GM12878 (cell line): ENCODE data around the gene TMEM120B. TPM values are rescaled to one million over a fixed set of nuclear protein-coding genes. Genes with fewer than 3 reads are reported as not detected.

Source experiments
- SP1 ChIP-seq: IDR thresholded peaks from one replicate; pipeline ENCODE4 v1.6.1; 2011; ENCODE audit warnings: low read depth, low read length
- polyA plus RNA-seq, 11 experiments: library from polyadenylated mRNA; depleted of rRNA in 4 of 11; unstranded in 6 of 11; stranded (reverse) in 5 of 11; fragments of >200 nt; fragmentation: Nextera tagmentation in 4 of 11; fragmentation: Illumina TruSeq in 1 of 11; extraction: Ambion mirVana in 4 of 11; extraction: Trizol in 1 of 11; gene quantifications; 1 replicate in 1 of 11; 2 replicates in 10 of 11; pipeline versions ENCODE4 v1.2.1 to v1.2.3, GENCODE V29; 2011 to 2016; ENCODE audit warnings: inconsistent platforms in 2 of 11, missing spikeins in 2 of 11, low read depth in 1 of 11
- total RNA-seq, 4 experiments: library from RNA; depleted of rRNA in 3 of 4; stranded (reverse); fragments of >200 nt in 3 of 4; fragmentation: Illumina TruSeq in 1 of 4; extraction: Trizol in 1 of 4; gene quantifications; 2 replicates each; pipeline versions ENCODE4 v1.2.1 to v1.2.3, GENCODE V29; 2013 to 2021
- TF ChIP-seq, protein P1 (sequence below): fragments of 450-650 bp; IDR thresholded peaks from 2 replicates; pipeline ENCODE4 v1.6.1; 2016; ENCODE audit warnings: mild to moderate bottlenecking, moderate library complexity, borderline replicate concordance
- TF ChIP-seq, protein P2 (sequence below): fragments of 150-350 bp; IDR thresholded peaks from 2 replicates; pipeline ENCODE4 v1.6.1; 2016; ENCODE audit warnings: low read depth, low read length

TMEM120B gene
- total and polyA plus RNA-seq, 10 of the 15 experiments (the other 5 are each of a cell fraction or from before 2014, with no cell fraction given): 4.0 to 26.2 (median 9.2) TPM

DNA sequence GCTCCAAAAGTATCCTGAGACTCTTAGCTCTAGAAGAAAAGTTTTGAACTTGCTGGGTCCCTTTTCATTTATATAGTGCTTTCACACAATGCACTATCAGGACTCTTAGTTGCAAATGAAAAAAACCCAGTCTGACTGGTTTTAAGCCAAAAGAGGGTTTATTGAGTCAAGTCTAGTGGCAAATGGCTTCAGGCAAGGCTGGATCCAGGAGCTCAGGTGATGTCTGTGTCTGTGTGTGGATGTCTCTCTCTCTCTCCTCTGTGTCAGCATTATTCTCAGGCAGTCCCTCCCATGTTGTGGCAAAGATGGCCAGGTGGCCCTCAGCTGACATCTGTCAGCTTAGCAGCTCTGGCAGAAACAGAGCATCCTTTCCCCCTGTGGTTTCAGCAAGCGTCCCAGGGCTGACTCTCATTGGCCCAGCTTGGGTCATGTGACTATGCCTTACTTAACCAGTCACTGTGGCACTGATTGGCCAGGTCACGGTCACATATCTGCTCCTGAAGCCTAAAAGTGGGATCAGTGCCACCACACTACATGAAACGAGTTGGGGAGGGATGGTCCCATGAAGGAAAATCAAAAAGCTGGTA, 6.2 kb downstream of the TMEM120B start (continued):
- TF ChIP-seq, protein P1, sequence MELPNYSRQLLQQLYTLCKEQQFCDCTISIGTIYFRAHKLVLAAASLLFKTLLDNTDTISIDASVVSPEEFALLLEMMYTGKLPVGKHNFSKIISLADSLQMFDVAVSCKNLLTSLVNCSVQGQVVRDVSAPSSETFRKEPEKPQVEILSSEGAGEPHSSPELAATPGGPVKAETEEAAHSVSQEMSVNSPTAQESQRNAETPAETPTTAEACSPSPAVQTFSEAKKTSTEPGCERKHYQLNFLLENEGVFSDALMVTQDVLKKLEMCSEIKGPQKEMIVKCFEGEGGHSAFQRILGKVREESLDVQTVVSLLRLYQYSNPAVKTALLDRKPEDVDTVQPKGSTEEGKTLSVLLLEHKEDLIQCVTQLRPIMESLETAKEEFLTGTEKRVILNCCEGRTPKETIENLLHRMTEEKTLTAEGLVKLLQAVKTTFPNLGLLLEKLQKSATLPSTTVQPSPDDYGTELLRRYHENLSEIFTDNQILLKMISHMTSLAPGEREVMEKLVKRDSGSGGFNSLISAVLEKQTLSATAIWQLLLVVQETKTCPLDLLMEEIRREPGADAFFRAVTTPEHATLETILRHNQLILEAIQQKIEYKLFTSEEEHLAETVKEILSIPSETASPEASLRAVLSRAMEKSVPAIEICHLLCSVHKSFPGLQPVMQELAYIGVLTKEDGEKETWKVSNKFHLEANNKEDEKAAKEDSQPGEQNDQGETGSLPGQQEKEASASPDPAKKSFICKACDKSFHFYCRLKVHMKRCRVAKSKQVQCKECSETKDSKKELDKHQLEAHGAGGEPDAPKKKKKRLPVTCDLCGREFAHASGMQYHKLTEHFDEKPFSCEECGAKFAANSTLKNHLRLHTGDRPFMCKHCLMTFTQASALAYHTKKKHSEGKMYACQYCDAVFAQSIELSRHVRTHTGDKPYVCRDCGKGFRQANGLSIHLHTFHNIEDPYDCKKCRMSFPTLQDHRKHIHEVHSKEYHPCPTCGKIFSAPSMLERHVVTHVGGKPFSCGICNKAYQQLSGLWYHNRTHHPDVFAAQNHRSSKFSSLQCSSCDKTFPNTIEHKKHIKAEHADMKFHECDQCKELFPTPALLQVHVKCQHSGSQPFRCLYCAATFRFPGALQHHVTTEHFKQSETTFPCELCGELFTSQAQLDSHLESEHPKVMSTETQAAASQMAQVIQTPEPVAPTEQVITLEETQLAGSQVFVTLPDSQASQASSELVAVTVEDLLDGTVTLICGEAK: no peak
- TF ChIP-seq, protein P2, sequence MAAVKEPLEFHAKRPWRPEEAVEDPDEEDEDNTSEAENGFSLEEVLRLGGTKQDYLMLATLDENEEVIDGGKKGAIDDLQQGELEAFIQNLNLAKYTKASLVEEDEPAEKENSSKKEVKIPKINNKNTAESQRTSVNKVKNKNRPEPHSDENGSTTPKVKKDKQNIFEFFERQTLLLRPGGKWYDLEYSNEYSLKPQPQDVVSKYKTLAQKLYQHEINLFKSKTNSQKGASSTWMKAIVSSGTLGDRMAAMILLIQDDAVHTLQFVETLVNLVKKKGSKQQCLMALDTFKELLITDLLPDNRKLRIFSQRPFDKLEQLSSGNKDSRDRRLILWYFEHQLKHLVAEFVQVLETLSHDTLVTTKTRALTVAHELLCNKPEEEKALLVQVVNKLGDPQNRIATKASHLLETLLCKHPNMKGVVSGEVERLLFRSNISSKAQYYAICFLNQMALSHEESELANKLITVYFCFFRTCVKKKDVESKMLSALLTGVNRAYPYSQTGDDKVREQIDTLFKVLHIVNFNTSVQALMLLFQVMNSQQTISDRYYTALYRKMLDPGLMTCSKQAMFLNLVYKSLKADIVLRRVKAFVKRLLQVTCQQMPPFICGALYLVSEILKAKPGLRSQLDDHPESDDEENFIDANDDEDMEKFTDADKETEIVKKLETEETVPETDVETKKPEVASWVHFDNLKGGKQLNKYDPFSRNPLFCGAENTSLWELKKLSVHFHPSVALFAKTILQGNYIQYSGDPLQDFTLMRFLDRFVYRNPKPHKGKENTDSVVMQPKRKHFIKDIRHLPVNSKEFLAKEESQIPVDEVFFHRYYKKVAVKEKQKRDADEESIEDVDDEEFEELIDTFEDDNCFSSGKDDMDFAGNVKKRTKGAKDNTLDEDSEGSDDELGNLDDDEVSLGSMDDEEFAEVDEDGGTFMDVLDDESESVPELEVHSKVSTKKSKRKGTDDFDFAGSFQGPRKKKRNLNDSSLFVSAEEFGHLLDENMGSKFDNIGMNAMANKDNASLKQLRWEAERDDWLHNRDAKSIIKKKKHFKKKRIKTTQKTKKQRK: no peak
- TF ChIP-seq SP1: no peak
